Liver (tissue), 9 donors: ENCODE measurements around the gene NUDT5. TPM values are rescaled to one million over a fixed set of nuclear protein-coding genes. Genes with fewer than 3 reads are reported as not detected.

Experiments
- DNase-seq: peaks from one replicate; pipeline ENCODE4 v3.0.0-alpha.2; 2017; ENCODE audit warnings: low spot score
- H3K27ac ChIP-seq, 2 donors: one replicate each; pipeline ENCODE4 v1.7.0; 2013; ENCODE audit warnings: inconsistent platforms in 2 of 2, low read length in 2 of 2, control low read depth in 1 of 2, low read depth in 1 of 2, mild to moderate bottlenecking in 1 of 2
- H3K27me3 ChIP-seq, 4 donors: one replicate each; pipeline versions ENCODE4 v1.6.1 to v1.7.0; 2013; ENCODE audit warnings: low read length in 3 of 4, inconsistent platforms in 1 of 4, mild to moderate bottlenecking in 1 of 4, moderate library complexity in 1 of 4; ENCODE audit not compliant: control insufficient read depth in 4 of 4, insufficient read depth in 4 of 4
- H3K36me3 ChIP-seq, 4 donors: one replicate each; pipeline versions ENCODE4 v1.6.1 to v1.7.0; 2013; ENCODE audit warnings: low read length in 3 of 4, mild to moderate bottlenecking in 3 of 4, low read depth in 1 of 4, moderate library complexity in 1 of 4; ENCODE audit not compliant: control insufficient read depth in 4 of 4, insufficient read depth in 3 of 4
- H3K4me1 ChIP-seq, 4 donors: one replicate each; pipeline versions ENCODE4 v1.6.1 to v1.7.0; 2013; ENCODE audit warnings: low read length in 3 of 4, mild to moderate bottlenecking in 3 of 4, moderate library complexity in 1 of 4; ENCODE audit not compliant: control insufficient read depth in 4 of 4, insufficient read depth in 4 of 4
- H3K4me3 ChIP-seq, 3 donors: one replicate each; pipeline versions ENCODE4 v1.6.1 to v1.7.0; 2013; ENCODE audit warnings: low read length in 3 of 3, control low read depth in 1 of 3, low read depth in 1 of 3, mild to moderate bottlenecking in 1 of 3
- H3K9ac ChIP-seq, 2 donors: one replicate each; pipeline ENCODE4 v1.7.0; 2013; ENCODE audit warnings: low read length in 2 of 2, mild to moderate bottlenecking in 2 of 2, moderate library complexity in 2 of 2, control low read depth in 1 of 2, low read depth in 1 of 2
- H3K9me3 ChIP-seq, 4 donors: one replicate each; pipeline versions ENCODE4 v1.6.1 to v1.7.0; 2013; ENCODE audit warnings: low read length in 3 of 4; ENCODE audit not compliant: control insufficient read depth in 4 of 4
- CTCF ChIP-seq: fragments of 150-350 bp; IDR thresholded peaks from 2 replicates; pipeline ENCODE4 v1.5.1; 2017; ENCODE audit warnings: improper control_type of control experiment, low read depth, low read length; ENCODE audit not compliant: missing input control
- EGR1 ChIP-seq, 2 donors: IDR thresholded peaks; 2 replicates each; pipeline ENCODE4 v1.6.1; 2016 to 2018; ENCODE audit warnings: antibody characterized with exemption in 2 of 2, low read depth in 2 of 2
- FOXA1 ChIP-seq: IDR thresholded peaks from 2 replicates; pipeline ENCODE4 v1.6.1; 2016; ENCODE audit warnings: antibody characterized with exemption
- FOXA2 ChIP-seq: IDR thresholded peaks from 2 replicates; pipeline ENCODE4 v1.6.1; 2016; ENCODE audit warnings: antibody characterized with exemption
- GABPA ChIP-seq, 2 donors: IDR thresholded peaks in 1 of 2; conservative IDR thresholded peaks in 1 of 2; 2 replicates each; pipeline ENCODE4 v1.6.1; 2016; ENCODE audit warnings: antibody characterized with exemption in 2 of 2, mild to moderate bottlenecking in 1 of 2, moderate library complexity in 1 of 2
- RXRA ChIP-seq, 2 donors: IDR thresholded peaks; 2 replicates each; pipeline ENCODE4 v1.6.1; 2017 to 2018; ENCODE audit warnings: antibody characterized with exemption in 2 of 2, mild to moderate bottlenecking in 1 of 2
- SP1 ChIP-seq: IDR thresholded peaks from 2 replicates; pipeline ENCODE4 v1.6.1; 2018; ENCODE audit warnings: antibody characterized with exemption, mild to moderate bottlenecking
- TAF1 ChIP-seq: conservative IDR thresholded peaks from 2 replicates; pipeline ENCODE4 v1.6.1; 2016; ENCODE audit warnings: antibody characterized with exemption, mild to moderate bottlenecking
- ZBTB33 ChIP-seq: IDR thresholded peaks from 2 replicates; pipeline ENCODE4 v1.6.1; 2016; ENCODE audit warnings: antibody characterized with exemption
- WGBS: extraction: QIAGEN DNeasy Blood & Tissue Kit; methylation state at CpG from one replicate; pipeline ENCODE4 v1.1.7; 2013; 5-methylcytosine and 5-hydroxymethylcytosine counted together
- polyA plus RNA-seq, 2 donors: library from polyadenylated mRNA; stranded (reverse) in 1 of 2; unstranded in 1 of 2; fragments of 200-250 nt in 1 of 2; fragments of >200 nt in 1 of 2; fragmentation: Nextera tagmentation in 1 of 2; extraction: Ambion mirVana in 1 of 2; gene quantifications; one replicate each; pipeline versions ENCODE4 v1.2.1 to v1.2.3, GENCODE V29; 2013 to 2015
- total RNA-seq, 2 donors: library from RNA; depleted of rRNA; stranded (reverse); fragments of >200 nt; gene quantifications; one replicate each; pipeline ENCODE4 v1.2.3, GENCODE V29; 2014
- TF ChIP-seq, protein P1 (sequence below): IDR thresholded peaks from 2 replicates; pipeline ENCODE4 v1.6.1; 2016; ENCODE audit warnings: antibody characterized with exemption
- TF ChIP-seq, protein P2 (sequence below): IDR thresholded peaks from 2 replicates; pipeline ENCODE4 v1.6.1; 2016; ENCODE audit warnings: antibody characterized with exemption
- donor health status: healthy.
- donor health status: healthy.
- donor health status: healthy.
- donor health status: healthy.
- donor health status: healthy.

Gene NUDT5
- total and polyA plus RNA-seq, 4 donors, result 21.9 to 115 (median 49.3) TPM

- no peak for DNase-seq
- no peaks in the 10 kb centered on the region for H3K4me1 ChIP-seq
- H3K36me3 ChIP-seq, result peaks cover 9 to 40% (median 27%) of the 10 kb centered on the region in 4 donors
- no peak overlapping the region for H3K4me3 ChIP-seq
- TF ChIP-seq SP1 (no peak), TAF1 (no peak), FOXA2 (no peak), EGR1 (IDR thresholded peaks at IDR 0.05; ENCODE audit: low read depth in 2 of 2) (no peak), CTCF (no peak), FOXA1 (no peak), GABPA (IDR thresholded peaks at IDR 0.05 in 1 of 2, conservative IDR thresholded peaks at IDR 0.05 in 1 of 2) (no peak), RXRA (IDR thresholded peaks at IDR 0.05) (no peak)
- TF ChIP-seq, protein P1, sequence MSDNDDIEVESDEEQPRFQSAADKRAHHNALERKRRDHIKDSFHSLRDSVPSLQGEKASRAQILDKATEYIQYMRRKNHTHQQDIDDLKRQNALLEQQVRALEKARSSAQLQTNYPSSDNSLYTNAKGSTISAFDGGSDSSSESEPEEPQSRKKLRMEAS, result no peak
- TF ChIP-seq, protein P2, sequence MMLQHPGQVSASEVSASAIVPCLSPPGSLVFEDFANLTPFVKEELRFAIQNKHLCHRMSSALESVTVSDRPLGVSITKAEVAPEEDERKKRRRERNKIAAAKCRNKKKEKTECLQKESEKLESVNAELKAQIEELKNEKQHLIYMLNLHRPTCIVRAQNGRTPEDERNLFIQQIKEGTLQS, result no peak
- 94% methylated on average over 3 of the region's 3 CpGs for WGBS
- H3K27ac ChIP-seq, result no peak overlapping the region
- no peak overlapping the region for H3K9ac ChIP-seq
- H3K9me3 ChIP-seq, result no peaks in the 10 kb centered on the region
- no peaks in the 10 kb centered on the region for H3K27me3 ChIP-seq
Measured at GRCh38 chr10:12212454-12212853, 16.8 kb upstream of the NUDT5 start.

DNA sequence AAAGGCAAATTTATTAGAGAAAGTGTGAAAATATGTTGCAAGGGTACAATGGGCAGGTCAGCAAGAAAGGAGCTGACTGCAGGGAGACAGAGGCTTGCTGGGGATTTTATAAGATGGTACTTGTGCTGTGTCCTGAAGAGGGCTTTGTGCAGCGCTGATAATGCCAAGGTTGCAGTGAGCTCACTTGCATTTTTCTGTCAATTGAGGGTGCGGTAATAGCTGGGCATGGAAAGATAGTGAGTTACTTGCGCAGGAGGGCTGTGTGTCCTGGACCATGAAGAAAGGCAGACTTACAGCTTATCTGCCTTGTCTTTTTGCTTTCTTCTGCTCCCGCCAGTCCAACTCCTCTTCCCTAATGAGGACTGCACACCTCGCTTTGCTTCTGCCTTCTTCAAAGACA is 12.8 kb upstream of the NUDT5 start:
- no peak overlapping the region for H3K4me3 ChIP-seq
- 97% methylated on average over 5 of the region's 5 CpGs for WGBS
- peaks cover 11 to 35% (median 20%) of the 10 kb centered on the region in 4 donors for H3K36me3 ChIP-seq

DNA sequence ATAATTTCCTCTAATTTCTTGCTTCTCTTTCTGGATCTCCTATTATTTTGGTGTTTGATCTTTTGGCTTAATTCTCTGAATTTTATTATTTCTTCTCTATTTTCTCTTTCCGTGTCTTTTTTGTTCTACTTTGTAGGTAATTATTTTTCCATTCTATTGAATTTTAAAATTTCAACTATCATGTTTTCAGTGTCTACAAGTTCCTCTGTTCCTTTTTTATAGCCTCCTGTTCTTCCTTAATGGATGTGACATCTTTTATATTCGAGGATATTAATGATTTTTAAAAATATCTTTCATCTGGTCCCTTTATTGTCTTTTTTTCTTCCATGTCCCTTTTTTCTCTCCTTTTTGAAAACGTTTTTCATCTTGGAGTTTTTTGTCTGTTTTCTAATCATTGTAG is 11.4 kb upstream of the NUDT5 start:
- no peak for DNase-seq
- Histone ChIP-seq H3K4me1 (no peaks in the 10 kb centered on the region), H3K36me3 (peaks cover 14 to 43% (median 26%) of the 10 kb centered on the region in 4 donors), H3K9ac (no peak overlapping the region), H3K27ac (no peak overlapping the region), H3K27me3 (no peaks in the 10 kb centered on the region), H3K4me3 (no peak overlapping the region), H3K9me3 (no peaks in the 10 kb centered on the region)
- TF ChIP-seq ZBTB33, result no peak
- TF ChIP-seq FOXA1, result no peak
- no peak for TF ChIP-seq TAF1
- 64% methylated on average over 3 of the region's 3 CpGs for WGBS

More for the DNA sequence above, 12.8 kb upstream of the NUDT5 start:
- no peaks in the 10 kb centered on the region for H3K4me1 ChIP-seq
- no peak overlapping the region for H3K9ac ChIP-seq
- H3K27ac ChIP-seq, result no peak overlapping the region
- H3K9me3 ChIP-seq, result no peaks in the 10 kb centered on the region
- H3K27me3 ChIP-seq, result no peaks in the 10 kb centered on the region
- no peak for DNase-seq
- TF ChIP-seq, protein P1, result no peak
